Fibroblast of skin of right biceps (primary cell): Measurements from ENCODE around the gene HOXC9.

Experiments
- DNase-seq: peaks from one replicate; pipeline ENCODE4 v3.0.0-alpha.2; 2013

HOXC9 gene

DNA sequence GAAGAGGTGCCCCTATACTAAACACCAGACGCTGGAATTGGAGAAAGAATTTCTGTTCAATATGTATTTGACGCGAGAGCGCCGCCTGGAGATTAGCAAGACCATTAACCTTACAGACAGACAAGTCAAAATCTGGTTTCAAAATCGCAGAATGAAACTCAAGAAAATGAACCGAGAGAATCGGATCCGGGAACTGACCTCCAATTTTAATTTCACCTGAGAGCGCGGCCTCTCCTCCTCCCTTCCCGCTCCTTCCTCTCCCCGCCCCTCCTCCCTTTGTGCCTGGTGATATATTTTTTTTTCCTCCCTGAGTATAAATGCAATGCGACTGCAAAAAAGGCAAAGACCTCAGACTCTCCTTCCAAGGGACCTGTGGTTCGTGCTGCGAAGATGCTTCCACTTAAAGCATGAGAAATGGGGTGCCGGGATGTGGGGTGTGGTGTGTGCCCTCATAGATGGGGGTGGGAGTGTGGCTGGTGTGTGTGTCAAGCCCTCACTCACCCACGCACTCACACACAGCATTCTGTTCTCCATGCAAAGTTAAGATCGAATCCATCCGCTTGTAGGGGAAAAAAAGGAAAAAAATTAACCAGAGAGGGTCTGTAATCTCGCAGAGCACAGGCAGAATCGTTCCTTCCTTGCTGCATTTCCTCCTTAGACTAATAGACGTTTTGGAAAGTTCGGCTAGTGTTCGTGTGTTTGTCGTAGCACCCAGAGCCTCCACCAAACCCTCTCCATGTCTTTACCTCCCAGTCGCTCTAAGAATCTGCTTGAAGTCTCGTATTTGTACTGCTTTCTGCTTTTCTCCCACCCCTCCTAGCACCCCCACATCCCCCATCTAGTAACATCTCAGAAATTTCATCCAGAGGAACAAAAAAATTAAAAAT lies 10.5 kb upstream of the HOXC9 start:
- DNase-seq: peak; percentile 64

DNA sequence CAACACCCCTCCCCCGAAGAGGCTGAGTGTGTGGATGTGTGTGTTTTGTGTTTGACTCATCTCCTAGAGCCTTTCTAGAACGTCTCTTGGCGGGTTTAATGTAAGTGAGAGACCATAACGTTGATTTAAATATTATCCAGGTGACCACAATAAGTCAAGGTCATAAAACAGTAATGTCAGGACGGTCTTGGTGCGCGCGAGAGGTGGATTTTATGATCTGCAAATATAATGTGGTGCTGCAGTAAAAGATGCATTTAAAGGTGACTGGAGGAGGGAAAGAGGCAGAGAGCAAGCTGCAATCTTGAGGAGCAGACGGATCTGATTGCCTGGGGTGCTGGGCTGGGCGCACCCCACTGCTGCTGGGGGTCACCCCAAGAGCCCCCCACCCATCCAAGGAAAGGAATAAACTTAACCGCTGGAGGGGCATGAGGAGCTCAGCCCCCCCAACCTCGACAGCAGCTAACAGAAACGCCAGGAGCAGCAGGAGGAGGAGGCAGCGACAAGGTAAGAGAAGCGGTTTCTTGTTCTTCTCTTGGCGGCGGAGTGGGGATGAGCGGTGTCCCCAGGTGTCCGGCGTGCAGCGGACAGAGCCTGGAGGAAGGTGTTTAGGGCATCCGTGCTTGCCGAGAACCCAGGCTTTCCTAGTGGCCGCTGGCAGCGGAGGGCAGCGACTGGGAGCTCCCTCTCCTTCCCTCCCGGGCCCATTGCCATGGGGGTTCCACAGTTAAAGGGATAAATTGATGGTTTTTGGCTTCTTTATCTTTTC lies 9.5 kb upstream of the HOXC9 start:
- DNase-seq: no peak

DNA sequence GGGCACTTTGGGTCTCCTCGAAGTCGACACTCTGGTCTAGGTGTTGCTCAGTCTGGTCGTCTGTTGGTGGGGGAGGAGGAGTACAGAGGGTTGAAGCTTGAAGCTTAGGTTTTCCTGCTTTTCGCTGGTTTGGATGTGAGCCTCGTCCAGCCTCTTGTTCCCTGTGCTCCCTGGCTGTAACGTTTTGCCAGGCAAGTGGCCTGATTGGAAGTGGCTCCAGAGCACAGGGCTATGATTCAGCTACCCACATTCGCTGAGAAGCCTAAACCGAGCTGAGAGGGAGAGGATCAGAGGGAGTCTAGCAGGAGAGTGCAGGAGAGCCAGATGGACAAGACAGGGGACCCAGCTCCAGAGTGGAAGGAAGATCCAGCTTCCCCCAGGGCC lies 8.9 kb upstream of the HOXC9 start:
- peak; percentile 62 for DNase-seq

DNA sequence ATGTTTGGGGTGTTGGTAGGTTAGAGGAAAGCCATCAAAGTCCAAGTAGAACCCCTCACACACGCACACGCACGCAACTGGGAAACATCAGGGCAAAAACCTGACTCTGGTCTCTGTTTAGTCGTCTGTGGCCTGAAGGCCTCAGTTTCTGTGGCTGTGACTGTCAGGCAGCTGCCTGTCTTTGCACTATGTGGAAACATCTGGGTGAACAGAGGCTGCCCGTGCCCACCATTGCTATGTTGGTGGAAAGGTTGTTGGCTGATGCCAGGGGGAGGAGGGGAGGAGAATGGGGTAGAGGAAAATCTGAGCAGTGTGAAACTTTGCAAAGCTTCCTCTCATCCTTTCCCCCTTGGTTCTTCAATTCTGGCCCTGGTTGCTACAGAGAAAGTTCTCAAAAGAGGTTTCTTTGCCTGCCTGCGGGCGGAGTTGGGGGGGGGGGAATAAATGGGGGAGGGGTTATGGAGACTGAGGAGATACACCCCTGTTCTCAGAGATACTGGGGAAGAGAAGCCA lies 7.5 kb upstream of the HOXC9 start:
- no peak for DNase-seq

DNA sequence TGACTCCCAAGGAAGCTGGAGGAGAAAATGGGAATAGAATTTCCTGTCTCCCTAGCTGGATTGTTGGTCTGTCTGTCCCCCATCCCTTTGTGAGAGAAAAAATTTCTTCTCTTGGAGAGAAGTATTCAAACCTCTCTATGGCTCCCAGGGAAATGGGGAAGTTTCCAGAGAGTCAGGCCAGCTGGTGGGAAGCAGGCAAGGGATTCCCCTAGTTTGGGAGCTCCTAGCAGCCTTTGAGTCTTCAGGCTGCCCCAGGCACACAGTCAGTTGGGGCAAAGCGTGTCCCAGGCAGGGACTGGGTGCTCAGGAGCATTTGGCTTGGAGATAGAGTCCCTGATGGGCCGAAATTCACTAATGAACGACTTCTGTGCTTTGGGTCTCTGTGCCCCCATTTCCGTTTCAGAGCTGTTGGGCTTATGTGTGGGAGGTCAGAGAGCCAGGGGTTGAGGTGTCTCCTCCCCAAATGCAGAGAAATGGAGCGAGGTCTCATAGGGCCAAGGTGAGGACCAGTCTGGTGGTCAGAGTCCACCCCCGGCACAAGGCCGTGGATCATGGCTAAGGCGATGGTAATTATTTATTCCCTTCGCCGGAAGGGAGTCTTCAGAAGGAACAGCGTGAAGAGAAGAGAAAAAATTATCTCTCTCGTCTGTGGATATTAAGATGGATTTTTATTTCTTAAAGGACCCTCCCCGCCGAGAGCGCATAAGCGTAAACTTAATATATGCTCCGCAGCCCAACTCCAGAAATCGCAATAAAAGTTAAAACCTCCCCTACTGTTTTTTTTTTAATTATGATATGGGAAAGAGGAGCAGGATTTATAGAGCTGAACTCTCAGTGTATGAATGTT lies 6.6 kb upstream of the HOXC9 start:
- DNase-seq: no peak

DNA sequence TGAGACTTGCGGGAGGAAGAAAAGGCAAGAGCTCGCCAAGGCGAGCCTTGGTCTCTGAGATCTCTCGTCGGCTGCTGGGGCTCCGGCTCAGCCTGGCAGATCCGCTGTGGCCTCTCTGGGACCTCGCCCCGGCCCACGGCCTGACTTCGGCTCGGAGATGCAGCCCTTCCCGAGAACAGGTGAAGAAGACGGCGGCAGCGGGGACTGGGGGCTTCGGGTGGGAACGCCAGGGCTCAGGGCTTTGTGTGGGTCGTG lies 6.0 kb upstream of the HOXC9 start:
- no peak for DNase-seq

DNA sequence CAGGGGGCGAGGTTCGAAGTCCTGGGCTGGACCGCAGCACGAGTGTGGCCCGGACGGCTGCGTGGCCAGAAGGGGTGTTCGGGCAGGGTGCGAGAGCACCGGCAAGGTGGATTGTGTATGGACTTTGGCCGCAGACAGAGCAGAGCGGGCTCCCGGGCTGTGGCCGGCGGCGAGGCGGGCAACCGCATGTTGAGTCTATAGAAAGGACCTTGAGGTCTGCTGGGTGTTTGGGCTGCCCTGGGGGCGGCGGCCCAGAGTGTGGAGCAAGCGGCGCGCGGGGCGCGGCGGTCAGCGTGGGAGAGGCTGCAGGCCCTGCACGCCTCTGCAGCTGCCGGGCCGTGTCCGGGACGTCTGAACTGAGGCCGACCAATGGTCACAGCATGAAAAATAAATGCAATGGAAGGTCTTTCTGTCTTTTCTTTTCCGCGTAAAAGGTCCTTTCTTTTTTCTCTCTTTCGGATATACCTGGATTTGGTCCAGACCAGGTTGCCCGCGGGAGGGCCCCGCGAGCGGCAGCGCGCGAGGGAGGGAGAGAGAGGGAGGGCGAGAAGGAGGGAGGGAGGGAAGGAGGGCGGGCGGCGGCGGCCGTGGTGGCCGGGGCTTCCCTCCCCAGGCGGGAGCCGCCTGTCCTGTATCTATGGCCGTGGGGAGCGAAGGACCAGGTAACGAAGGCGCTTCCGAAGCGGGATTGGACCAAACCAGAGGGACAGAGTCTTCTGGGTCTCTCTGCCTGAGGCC lies 5.5 kb upstream of the HOXC9 start:
- DNase-seq: no peak

DNA sequence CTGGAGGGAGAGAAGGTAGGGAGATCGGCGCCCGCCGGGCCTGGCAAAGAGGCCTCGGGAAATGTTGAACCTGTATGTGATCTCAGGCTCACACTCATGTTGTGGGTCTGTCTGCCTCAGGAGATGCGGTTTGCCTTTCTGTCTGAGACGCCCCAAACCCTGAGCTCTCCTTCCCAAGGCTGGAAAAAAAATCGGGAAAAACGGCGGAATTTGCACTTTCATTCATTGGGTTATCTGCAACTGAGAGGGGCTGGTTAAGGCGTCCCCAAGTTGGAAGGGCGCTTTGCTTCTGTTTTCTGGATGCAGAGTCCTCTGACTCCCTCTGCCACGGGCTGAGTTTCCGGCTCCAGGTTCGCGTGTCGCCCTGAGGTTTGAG lies 5.0 kb upstream of the HOXC9 start:
- DNase-seq: no peak

DNA sequence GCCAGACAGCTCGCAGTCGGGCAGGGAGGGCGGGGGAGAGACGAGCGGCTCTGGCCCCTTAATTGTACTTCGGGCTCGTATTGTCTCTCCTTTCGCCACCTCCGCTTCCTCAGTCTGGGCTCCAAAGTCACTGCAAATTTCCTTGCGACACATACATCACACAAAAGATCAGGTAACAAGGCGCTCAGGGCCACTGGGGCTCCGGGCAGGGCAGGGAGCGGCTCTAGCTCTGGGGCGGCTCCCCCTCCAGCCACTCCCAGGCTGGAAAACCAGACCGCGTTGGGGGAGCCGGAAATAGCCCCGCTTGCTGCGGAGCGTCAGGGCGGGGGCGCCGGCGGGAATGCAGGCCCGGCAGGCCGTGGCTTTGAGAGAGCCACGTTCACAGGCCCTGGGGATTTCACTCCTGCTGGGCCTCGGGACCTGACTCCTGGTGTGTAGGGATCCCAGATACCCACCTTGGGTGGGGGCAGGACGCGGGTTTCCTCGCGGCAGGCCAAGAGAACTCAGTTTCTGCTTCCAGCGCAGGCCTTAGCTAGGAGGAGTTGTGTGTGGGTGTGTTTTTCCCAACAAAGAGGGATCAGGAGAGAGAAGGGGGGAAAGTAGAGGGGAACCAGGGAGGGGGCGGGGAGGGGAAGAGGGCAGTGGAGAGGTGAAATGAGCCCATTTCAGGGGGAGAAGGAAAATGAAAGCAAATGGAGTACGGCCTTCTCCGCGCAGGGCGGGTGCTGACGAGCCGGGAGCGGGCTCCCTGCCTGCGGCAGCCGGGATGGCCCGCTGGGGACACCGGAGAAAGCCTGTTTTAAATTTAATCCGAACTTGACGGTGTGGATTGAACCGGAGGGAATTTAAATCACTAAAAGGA lies 4.4 kb upstream of the HOXC9 start:
- peak; percentile 71 for DNase-seq

DNA sequence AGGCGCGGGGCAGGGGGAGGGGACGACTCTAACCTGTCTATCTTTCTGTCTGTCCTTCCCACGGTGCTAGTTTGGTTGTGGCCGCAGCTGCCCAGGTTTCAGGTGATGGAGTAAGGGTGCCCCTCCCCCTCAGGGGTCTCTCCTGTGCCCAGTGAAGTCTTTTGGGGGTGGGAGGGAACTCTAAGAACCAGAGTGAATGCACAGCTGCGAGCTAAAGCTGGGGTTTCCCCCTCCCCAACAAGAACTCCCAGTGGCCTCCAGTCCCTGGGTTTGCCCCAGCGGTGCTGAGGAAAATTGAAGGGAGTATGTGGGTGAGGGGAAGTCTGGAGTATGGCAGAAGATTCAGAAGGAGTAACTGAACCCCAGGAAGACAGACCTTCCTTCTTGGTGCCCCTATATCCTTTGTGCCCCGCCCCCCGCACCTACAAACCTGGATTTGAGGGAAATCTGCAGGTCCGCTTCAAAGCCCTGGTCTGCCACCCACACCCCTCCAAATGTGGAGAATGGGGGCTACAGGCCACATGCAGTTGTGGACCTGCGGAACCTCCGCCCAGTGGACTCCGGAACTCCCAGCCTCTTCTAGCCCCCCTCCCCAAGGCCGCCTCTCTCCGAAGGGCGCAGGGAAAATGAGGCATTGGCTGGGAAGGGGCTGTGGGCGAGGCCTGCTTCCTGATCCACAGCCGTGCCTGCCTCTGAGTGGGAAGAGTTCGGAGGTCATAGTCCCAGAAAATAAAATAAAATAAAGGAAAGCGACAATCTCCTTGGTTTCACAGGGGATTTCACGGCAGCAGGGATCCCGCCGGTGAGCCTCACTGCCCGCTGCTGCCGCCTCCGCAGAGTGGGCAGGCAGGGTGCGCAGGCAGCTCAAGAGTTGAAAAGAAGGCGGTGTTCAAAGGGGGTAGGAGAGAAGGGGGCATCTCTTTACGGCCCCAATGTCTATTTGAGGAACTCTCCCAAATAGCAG lies 3.4 kb upstream of the HOXC9 start:
- DNase-seq: no peak

DNA sequence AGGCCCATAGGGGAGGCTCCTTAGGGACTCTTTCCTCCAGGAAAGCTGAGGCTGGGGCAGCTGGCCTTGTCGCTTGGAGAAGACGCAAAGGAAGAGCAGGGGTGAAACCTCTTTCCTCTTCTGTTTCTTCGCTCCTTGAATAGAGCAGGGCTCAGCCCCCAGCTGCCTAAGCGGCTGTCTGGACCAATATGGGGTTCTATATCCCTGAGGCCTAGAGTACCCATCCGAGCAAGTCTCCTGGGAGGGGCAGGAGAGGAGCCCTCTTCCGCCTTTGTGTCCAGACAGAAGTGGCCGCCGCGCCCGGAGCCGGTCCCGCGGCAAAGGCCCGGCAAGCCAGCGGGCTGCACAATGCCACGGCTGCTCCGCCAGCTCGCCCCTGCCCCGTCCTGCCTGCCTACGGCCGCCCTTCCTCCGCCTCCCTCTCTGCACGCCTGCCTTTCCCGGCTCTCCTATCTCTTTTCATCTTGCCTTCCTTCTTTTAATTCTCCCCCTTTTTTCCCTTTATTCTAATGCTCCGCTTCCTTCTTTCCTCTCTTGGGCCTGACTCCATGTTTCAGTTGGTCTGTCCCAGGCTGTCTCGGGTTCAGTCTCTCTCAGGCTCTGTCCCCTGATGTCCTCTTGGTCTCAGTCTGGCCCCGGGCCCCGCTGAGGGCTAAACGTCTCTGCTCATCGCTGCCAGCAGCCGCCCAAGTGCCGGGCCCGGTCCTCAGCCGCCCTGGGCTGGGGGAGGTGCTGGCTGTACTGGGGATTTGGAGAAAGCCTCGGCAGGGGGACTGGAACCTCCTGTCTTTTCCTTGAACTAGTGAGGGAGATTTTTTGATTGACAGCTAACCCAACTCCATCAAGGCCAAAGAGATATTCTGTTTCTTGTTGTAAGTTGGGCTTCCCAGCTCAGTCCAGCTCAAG lies 2.5 kb upstream of the HOXC9 start:
- no peak for DNase-seq

DNA sequence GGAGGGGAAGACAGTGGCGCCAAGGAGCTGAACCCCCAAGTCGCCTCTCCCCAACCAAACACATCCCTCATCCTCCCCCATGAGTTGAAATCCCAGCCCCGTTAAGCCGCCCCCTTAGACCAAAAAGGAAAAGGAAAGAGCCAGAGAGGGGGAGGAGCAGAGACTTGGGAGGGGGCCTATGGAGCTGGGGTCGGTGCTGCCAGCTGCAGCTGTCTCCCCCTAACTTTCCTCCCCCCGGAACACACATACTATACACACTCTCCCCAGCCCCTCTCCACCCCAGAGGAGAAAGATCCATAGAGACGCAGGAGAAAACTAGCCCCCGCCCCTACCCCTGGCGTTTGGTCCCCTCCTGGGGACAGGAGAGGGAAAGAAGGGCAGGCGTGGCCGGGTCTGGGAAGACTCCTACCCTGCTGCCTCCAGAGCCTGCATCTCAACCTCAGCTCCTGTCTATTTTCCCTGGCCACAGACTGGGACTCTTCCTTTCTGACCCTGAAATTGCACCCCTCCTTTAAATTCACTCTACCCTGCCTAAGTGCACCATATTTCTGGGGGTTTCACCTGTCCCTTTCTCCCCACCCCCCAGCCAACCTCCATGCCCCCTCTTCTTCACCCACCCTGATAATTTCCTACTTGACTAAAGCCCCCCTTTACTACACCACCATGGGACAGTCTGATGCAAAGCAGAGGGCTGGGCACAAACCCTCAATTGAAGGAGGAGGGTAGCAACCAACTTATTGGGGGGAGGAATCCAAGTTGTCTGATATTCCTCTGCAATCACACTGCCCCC lies 1.7 kb upstream of the HOXC9 start:
- DNase-seq: no peak

DNA sequence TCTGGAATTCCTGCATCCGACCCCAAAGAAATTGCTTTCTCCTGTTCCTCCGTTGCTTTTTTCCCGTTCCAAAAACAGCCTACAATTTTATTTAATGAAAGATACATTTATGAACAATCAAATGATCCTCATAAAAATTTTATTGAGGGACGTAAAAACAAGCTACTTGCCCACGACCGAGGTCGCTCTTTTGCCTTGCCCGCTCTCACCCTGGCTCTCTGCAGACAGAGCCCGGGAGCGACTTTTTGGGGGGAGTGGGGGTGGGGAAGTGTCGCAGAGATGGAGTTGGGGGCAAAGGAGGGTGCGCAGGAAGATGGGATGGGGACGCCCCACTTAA lies 1.1 kb upstream of the HOXC9 start:
- DNase-seq: no peak

DNA sequence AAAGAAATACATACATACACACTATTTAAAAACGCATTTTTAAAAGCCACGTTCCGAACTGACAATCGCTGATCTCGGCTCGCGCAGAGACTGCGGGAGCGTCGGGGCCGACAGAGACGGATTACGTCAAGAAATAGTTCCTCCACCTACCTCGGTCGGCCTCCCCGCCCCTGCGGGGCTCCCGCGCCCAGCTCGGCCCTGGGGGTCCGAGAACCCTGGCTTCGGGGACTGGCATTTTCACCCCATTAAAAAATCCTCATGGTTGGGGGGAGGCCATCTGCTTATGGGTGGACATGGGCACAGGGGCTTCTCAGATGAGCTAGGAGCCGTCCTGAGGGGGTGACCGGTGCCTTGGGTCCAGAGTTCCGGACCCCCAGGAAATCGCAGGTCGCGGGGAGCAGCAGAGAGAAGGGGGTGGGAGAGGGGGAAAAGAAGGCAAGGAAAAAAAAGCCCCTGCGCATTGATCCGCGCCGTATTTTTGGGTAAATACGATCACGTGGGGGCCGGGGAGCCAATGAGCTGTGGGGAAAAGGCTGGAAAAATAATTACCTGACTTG lies 324 bp upstream of the HOXC9 start:
- peak; percentile 94 for DNase-seq

DNA sequence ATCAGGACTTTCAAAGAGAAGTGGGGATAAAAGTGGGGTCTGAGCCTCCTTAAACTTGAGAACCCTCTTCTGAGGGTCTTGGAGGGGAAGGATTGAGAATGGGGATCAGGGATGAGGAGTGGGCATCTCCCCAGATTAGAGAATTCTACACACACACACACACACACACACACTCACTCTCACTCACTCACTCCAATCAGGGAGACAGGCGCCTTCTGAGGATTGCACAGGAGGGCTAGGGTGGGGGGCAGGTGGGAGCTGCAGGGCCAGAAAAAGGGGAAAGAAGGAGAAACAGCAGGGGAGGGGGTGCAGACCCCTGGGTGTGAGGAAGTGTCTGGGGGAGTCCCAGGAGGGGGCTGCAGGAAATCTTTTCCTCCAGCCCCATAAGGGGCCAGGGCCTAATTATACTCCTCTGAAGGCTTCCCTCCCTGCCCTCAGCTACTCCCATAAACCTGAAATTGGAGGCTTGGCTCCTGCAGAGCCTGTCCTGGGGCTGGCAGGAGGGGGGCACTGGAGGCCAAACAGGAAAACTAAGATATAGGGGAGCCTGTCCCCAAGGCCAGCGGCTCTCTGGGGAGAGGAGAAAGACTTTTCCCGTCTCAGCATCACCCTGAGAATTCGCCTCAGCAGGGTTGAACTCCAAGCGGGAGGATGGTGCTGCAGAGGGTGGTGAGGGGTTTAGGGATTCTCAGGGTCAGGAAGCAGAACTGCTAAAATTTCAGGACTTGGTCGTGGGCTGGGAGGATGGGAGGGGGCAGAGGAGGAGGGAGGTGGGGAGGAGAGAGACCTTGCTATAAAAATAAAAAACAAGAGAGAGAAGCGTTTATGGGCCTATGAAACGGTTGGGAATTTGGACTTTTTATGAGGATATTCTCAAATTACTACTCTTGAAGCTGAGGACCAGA lies 1.6 kb downstream of the HOXC9 start:
- DNase-seq: no peak

DNA sequence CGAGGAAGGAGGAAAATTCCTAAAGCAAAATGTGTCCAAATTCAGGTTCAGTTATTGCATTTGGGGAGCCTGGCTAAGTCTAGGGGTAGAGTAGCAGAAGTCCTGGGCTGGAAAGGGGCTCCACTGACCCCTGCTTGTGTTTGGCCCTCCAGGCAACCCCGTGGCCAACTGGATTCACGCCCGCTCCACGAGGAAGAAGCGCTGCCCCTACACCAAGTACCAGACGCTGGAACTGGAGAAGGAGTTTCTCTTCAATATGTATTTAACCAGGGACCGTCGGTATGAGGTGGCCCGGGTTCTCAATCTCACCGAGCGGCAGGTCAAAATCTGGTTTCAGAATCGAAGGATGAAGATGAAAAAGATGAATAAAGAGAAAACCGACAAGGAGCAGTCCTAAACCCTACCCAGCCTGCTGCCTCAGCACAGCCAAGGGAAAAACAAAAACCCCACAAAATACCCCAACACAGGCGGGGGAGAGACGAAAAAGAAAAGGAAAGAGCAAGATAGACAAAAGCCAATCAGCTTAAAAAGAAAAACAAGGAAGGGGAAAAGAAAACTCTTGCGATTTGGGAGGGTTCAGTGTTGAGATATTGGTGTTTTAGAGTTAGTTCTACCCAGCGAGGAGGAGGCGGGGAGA lies 2.4 kb downstream of the HOXC9 start:
- no peak for DNase-seq

DNA sequence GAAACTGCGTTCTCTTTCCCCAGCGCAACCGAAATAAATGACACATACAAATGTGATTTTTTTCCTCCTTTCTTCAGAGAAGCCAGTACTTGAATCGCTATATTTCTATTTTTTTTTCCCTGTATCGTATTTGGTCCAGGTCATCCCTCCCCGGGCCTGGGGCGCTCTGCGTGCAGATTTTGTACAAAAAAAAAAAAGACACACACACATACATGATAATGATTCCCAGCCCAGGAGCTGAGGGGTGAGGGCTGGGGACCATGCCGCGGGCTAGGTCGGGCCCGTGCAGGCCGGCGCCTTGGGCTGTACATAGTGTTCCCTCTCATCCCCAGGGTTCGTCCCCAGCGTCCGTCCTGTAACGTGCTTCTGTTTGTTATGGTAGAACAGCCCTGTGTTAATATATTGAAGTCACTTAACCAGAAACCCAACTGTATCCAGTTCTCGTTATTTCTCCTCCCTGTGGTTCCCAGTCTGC lies 3.0 kb downstream of the HOXC9 start:
- DNase-seq: no peak
